Lower leg skin (tissue), 3 donors: ENCODE results near the gene FMR1.

ENCODE experiments used
- CTCF ChIP-seq, 3 donors: fragments of 450-650 bp; IDR thresholded peaks; one replicate each; pipeline ENCODE4 v1.5.1; 2016; ENCODE audit warnings: antibody characterized with exemption in 3 of 3, mild to moderate bottlenecking in 3 of 3, moderate library complexity in 2 of 3
- POLR2A ChIP-seq, 2 donors: fragments of 450-650 bp; IDR thresholded peaks; one replicate each; pipeline ENCODE4 v1.6.1; 2016 to 2017; ENCODE audit warnings: antibody characterized with exemption in 2 of 2, mild to moderate bottlenecking in 1 of 2, moderate library complexity in 1 of 2

GRCh38 chrX:147962476-147962875, 50.8 kb downstream of the FMR1 start:
- TF ChIP-seq POLR2A (IDR thresholded peaks at IDR 0.05) (no peak), CTCF (IDR thresholded peaks at IDR 0.05) (no peak)
